ENCODE measurements around the gene SPATA25. TPM values are rescaled to one million over a fixed set of nuclear protein-coding genes. Genes with fewer than 3 reads are reported as not detected.

SPATA25 gene
- polyA plus RNA-seq, 1 donor from 2014 or later, result 5.1 TPM

DNA sequence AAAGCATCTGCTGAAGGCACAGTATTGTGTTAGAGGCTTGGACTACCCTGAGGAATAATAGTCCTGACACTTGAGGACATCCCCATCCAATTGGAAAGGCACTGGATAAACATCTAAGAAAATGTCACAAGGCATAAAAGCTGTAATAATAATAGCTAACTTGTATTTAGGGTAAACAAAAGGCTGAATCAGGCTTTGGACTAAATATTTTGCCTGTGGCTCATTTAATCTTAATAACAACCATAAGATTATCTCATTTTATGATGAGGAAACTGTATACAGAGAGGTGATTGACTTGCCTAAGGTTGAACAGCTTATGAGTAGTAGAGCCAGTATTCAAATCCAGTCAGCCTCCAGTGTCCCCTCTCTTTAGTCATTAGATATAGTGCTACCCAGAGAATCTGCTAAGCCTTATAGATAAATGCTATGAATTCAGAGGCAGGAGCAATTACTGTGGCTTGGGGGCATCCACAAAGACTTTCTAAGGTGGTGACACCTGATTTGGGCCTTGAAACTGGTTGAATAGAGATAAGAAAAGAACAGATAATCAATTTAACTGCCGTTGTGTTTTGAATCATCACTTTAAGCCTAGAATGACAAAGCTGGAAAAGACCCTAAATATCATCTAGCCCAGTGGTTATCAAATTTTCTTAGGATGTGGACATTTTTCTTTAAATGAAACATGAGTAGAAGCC, 13.9 kb downstream of the SPATA25 start:
- Histone ChIP-seq H3K4me2 (ENCODE audit: low read length) (no peak overlapping the region), H3K27ac (ENCODE audit: low read length) (no peak overlapping the region), H3K36me3 (ENCODE audit: insufficient read depth, low read length) (no peaks in the 10 kb centered on the region), H3K79me2 (replicated peaks; ENCODE audit: insufficient read depth, low read length) (no peaks in the 10 kb centered on the region), H3K9ac (ENCODE audit: low read length) (no peak overlapping the region), H4K20me1 (ENCODE audit: insufficient read depth) (no peaks in the 10 kb centered on the region), H3K27me3 (ENCODE audit: insufficient read depth, low read depth, low read length) (no peaks in the 10 kb centered on the region), H3K4me3 (ENCODE audit: low read length) (no peak overlapping the region), H3F3A (ENCODE audit: insufficient read depth, low read length, poor library complexity, severe bottlenecking) (no peaks in the 10 kb centered on the region), H3K9me3 (ENCODE audit: low read length) (no peaks in the 10 kb centered on the region), H2AFZ (ENCODE audit: low read depth, low read length) (no peak overlapping the region), H3K9me2 (ENCODE audit: insufficient read depth, low read length) (no peaks in the 10 kb centered on the region)
- TF ChIP-seq, protein P1, sequence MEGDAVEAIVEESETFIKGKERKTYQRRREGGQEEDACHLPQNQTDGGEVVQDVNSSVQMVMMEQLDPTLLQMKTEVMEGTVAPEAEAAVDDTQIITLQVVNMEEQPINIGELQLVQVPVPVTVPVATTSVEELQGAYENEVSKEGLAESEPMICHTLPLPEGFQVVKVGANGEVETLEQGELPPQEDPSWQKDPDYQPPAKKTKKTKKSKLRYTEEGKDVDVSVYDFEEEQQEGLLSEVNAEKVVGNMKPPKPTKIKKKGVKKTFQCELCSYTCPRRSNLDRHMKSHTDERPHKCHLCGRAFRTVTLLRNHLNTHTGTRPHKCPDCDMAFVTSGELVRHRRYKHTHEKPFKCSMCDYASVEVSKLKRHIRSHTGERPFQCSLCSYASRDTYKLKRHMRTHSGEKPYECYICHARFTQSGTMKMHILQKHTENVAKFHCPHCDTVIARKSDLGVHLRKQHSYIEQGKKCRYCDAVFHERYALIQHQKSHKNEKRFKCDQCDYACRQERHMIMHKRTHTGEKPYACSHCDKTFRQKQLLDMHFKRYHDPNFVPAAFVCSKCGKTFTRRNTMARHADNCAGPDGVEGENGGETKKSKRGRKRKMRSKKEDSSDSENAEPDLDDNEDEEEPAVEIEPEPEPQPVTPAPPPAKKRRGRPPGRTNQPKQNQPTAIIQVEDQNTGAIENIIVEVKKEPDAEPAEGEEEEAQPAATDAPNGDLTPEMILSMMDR (IDR thresholded peaks at IDR 0.05; ENCODE audit: poor library complexity, severe bottlenecking), result no peak

DNA sequence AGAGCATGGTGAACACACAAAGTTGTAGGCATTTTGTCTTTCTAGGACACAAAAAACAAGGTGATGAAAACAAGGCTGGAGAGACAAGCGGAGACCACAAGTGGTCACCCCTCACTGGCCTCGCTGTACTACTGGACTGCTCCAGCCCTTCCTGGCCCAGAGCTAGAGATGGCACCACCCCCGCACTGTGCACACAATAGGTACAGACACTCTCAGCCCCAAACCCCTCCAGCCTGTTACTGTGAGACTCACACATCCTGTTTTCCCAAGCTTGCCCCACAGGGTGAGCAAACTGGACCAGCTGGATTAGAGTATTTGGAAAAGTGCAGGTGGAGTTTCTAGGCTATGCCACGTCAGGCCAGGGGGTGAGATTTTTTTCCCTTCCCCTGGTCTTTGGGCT, 14.8 kb downstream of the SPATA25 start:
- Histone ChIP-seq H3K79me2 (replicated peaks; ENCODE audit: insufficient read depth, low read length) (no peaks in the 10 kb centered on the region), H3K9me2 (ENCODE audit: insufficient read depth, low read length) (no peaks in the 10 kb centered on the region), H3F3A (ENCODE audit: insufficient read depth, low read length, poor library complexity, severe bottlenecking) (no peaks in the 10 kb centered on the region), H3K4me3 (ENCODE audit: low read length) (no peak overlapping the region), H3K27me3 (ENCODE audit: insufficient read depth, low read depth, low read length) (no peaks in the 10 kb centered on the region), H2AFZ (ENCODE audit: low read depth, low read length) (no peak overlapping the region), H3K9me3 (ENCODE audit: low read length) (no peaks in the 10 kb centered on the region), H3K9ac (ENCODE audit: low read length) (no peak overlapping the region), H3K4me2 (ENCODE audit: low read length) (no peak overlapping the region), H3K36me3 (ENCODE audit: insufficient read depth, low read length) (no peaks in the 10 kb centered on the region), H4K20me1 (ENCODE audit: insufficient read depth) (no peaks in the 10 kb centered on the region), H3K27ac (ENCODE audit: low read length) (no peak overlapping the region)
- TF ChIP-seq, protein P2, sequence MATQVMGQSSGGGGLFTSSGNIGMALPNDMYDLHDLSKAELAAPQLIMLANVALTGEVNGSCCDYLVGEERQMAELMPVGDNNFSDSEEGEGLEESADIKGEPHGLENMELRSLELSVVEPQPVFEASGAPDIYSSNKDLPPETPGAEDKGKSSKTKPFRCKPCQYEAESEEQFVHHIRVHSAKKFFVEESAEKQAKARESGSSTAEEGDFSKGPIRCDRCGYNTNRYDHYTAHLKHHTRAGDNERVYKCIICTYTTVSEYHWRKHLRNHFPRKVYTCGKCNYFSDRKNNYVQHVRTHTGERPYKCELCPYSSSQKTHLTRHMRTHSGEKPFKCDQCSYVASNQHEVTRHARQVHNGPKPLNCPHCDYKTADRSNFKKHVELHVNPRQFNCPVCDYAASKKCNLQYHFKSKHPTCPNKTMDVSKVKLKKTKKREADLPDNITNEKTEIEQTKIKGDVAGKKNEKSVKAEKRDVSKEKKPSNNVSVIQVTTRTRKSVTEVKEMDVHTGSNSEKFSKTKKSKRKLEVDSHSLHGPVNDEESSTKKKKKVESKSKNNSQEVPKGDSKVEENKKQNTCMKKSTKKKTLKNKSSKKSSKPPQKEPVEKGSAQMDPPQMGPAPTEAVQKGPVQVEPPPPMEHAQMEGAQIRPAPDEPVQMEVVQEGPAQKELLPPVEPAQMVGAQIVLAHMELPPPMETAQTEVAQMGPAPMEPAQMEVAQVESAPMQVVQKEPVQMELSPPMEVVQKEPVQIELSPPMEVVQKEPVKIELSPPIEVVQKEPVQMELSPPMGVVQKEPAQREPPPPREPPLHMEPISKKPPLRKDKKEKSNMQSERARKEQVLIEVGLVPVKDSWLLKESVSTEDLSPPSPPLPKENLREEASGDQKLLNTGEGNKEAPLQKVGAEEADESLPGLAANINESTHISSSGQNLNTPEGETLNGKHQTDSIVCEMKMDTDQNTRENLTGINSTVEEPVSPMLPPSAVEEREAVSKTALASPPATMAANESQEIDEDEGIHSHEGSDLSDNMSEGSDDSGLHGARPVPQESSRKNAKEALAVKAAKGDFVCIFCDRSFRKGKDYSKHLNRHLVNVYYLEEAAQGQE (IDR thresholded peaks at IDR 0.05; ENCODE audit: borderline replicate concordance), result no peak
- no peak for TF ChIP-seq RAD21 (conservative IDR thresholded peaks at IDR 0.05)

DNA sequence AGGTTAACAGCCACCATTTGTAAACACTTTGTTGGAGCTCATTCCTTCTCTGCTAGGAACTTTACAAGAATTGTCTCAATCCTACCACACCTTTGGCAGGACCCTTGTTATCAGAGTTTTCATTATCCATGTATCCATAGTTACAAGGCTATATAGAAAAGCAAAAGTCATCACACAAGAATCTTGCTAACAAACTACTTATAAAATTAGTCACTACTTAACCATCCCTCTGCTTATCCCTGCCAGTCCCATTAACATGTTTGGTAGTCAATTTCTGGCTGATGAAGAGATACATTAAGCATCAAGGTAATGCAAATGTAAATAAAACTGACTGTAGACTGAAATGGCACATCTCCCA, 19.6 kb downstream of the SPATA25 start:
- Histone ChIP-seq H3K4me3 (ENCODE audit: low read length) (no peak overlapping the region), H3K9me2 (ENCODE audit: insufficient read depth, low read length) (no peaks in the 10 kb centered on the region), H3F3A (ENCODE audit: insufficient read depth, low read length, poor library complexity, severe bottlenecking) (no peaks in the 10 kb centered on the region), H3K36me3 (ENCODE audit: insufficient read depth, low read length) (no peaks in the 10 kb centered on the region), H4K20me1 (ENCODE audit: insufficient read depth) (no peaks in the 10 kb centered on the region), H3K27me3 (ENCODE audit: insufficient read depth, low read depth, low read length) (no peaks in the 10 kb centered on the region), H3K27ac (ENCODE audit: low read length) (no peak overlapping the region), H2AFZ (ENCODE audit: low read depth, low read length) (no peak overlapping the region), H3K9ac (ENCODE audit: low read length) (no peak overlapping the region), H3K4me2 (ENCODE audit: low read length) (no peak overlapping the region), H3K79me2 (replicated peaks; ENCODE audit: insufficient read depth, low read length) (no peaks in the 10 kb centered on the region), H3K9me3 (ENCODE audit: low read length) (no peaks in the 10 kb centered on the region)
- TF ChIP-seq POLR2AphosphoS5 (IDR thresholded peaks at IDR 0.05) (no peak), SMC3 (conservative IDR thresholded peaks at IDR 0.05; ENCODE audit: poor library complexity) (no peak), RAD21 (conservative IDR thresholded peaks at IDR 0.05) (no peak), TAF1 (IDR thresholded peaks at IDR 0.05; ENCODE audit: low read depth) (no peak), MXI1 (conservative IDR thresholded peaks at IDR 0.05; ENCODE audit: poor library complexity, severe bottlenecking) (no peak), EZH2 (IDR thresholded peaks at IDR 0.05; ENCODE audit: borderline replicate concordance, insufficient read depth, low read length, poor library complexity, severe bottlenecking) (no peak), EP300 (conservative IDR thresholded peaks at IDR 0.05; ENCODE audit: poor library complexity, severe bottlenecking) (no peak)
- TF ChIP-seq, protein P1 (IDR thresholded peaks at IDR 0.05; ENCODE audit: poor library complexity, severe bottlenecking), result no peak
- TF ChIP-seq, protein P2 (IDR thresholded peaks at IDR 0.05; ENCODE audit: borderline replicate concordance), result no peak

Measured in neural cell (in vitro differentiated cells).